HG03432 (cell line): Measurements from ENCODE around the gene AHDC1.

Source experiments
- ATAC-seq: cut with Tn5 transposase; IDR thresholded peaks from one replicate; pipeline ENCODE4 v1.9.1; 2021; ENCODE audit warnings: mild to moderate bottlenecking, moderate library complexity; ENCODE audit not compliant: unreplicated experiment

AHDC1 gene

GRCh38 chr1:27566462-27567145 is 37.3 kb downstream of the AHDC1 start:
- ATAC-seq: no peak

- ATAC-seq: no peak
Observed at GRCh38 chr1:27564710-27565649, 39.0 kb downstream of the AHDC1 start.

- ATAC-seq: no peak
Observed at GRCh38 chr1:27563591-27564471, 40.1 kb downstream of the AHDC1 start.

GRCh38 chr1:27563341-27563590 is 40.7 kb downstream of the AHDC1 start:
- no peak for ATAC-seq

GRCh38 chr1:27562534-27563340 is 41.2 kb downstream of the AHDC1 start:
- no peak for ATAC-seq

GRCh38 chr1:27562021-27562420 is 41.9 kb downstream of the AHDC1 start:
- no peak for ATAC-seq

GRCh38 chr1:27561124-27561899 is 42.6 kb downstream of the AHDC1 start:
- ATAC-seq: no peak

- ATAC-seq: no peak
Observed at GRCh38 chr1:27560268-27561123, 43.4 kb downstream of the AHDC1 start.

- no peak for ATAC-seq
Observed at GRCh38 chr1:27559466-27560030, 44.4 kb downstream of the AHDC1 start.

GRCh38 chr1:27557596-27558340 is 46.2 kb downstream of the AHDC1 start:
- ATAC-seq: no peak

- ATAC-seq: no peak
Observed at GRCh38 chr1:27556781-27557595, 47.0 kb downstream of the AHDC1 start.

GRCh38 chr1:27556435-27556780 is 47.5 kb downstream of the AHDC1 start:
- no peak for ATAC-seq

GRCh38 chr1:27555700-27556424 is 48.1 kb downstream of the AHDC1 start:
- no peak for ATAC-seq

GRCh38 chr1:27554759-27555699 is 48.9 kb downstream of the AHDC1 start:
- no peak for ATAC-seq

GRCh38 chr1:27554293-27554692 is 49.7 kb downstream of the AHDC1 start:
- no peak for ATAC-seq
